ENCODE results near the gene ZNF786.

DNA sequence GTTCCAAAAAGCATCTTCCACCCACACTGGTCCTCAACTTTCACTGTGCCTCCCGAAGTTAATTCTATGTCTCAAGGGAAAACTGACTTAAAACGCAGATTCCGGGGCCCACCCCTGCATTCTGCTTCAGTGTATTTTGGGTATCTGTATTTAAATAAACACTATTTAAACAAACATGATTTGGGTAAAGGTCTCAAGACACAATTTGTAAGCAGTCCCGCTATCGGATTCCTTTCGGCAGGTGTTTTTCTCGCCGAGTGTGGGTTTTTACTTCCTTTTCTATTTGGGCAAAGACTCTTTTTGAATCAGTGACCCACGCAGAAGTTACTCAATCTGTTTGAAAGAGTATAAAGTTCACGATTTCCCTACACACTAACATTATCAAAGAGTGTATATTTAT, 63.5 kb downstream of the ZNF786 start:
- TF ChIP-seq POLR2AphosphoS5 (IDR thresholded peaks at IDR 0.05; ENCODE audit: low read length) = no peak
- TF ChIP-seq, protein P1, sequence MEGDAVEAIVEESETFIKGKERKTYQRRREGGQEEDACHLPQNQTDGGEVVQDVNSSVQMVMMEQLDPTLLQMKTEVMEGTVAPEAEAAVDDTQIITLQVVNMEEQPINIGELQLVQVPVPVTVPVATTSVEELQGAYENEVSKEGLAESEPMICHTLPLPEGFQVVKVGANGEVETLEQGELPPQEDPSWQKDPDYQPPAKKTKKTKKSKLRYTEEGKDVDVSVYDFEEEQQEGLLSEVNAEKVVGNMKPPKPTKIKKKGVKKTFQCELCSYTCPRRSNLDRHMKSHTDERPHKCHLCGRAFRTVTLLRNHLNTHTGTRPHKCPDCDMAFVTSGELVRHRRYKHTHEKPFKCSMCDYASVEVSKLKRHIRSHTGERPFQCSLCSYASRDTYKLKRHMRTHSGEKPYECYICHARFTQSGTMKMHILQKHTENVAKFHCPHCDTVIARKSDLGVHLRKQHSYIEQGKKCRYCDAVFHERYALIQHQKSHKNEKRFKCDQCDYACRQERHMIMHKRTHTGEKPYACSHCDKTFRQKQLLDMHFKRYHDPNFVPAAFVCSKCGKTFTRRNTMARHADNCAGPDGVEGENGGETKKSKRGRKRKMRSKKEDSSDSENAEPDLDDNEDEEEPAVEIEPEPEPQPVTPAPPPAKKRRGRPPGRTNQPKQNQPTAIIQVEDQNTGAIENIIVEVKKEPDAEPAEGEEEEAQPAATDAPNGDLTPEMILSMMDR (IDR thresholded peaks at IDR 0.05 in 2 of 3, conservative IDR thresholded peaks at IDR 0.05 in 1 of 3; ENCODE audit: control insufficient read depth in 2 of 3, extremely low read depth in 1 of 3, insufficient read depth in 1 of 3, low read depth in 3 of 3, low read length in 3 of 3) = no peak
- TF ChIP-seq RAD21 (IDR thresholded peaks at IDR 0.05; ENCODE audit: insufficient read depth, low read depth, low read length) = no peak
- TF ChIP-seq JUND (IDR thresholded peaks at IDR 0.05; ENCODE audit: low read depth, low read length) = no peak
- TF ChIP-seq IRF3 (IDR thresholded peaks at IDR 0.05) = no peak
- TF ChIP-seq TCF3 (IDR thresholded peaks at IDR 0.05; ENCODE audit: borderline replicate concordance, insufficient read depth, low read depth, low read length) = no peak
- no peak for TF ChIP-seq CHD1 (IDR thresholded peaks at IDR 0.05; ENCODE audit: low read depth, low read length)
- TF ChIP-seq CHD2 (IDR thresholded peaks at IDR 0.05; ENCODE audit: borderline replicate concordance, low read depth, low read length) = no peak
- no peak for TF ChIP-seq HDAC6 (IDR thresholded peaks at IDR 0.05; ENCODE audit: unreplicated experiment)
- no peak for TF ChIP-seq ZZZ3 (IDR thresholded peaks at IDR 0.05; ENCODE audit: control insufficient read depth, insufficient read length, low read depth)
- TF ChIP-seq ZBED1 (IDR thresholded peaks at IDR 0.05; ENCODE audit: borderline replicate concordance) = no peak
- TF ChIP-seq MYC (IDR thresholded peaks at IDR 0.05; ENCODE audit: insufficient read depth, insufficient read length, insufficient replicate concordance, low read length, severe bottlenecking) = no peak
- no peak for TF ChIP-seq RAD51 (IDR thresholded peaks at IDR 0.05)
